Neural cell (in vitro differentiated cells): ENCODE data around the gene DHX15.

Source experiments
- CTCF ChIP-seq: fragments of 450-650 bp; IDR thresholded peaks from 2 replicates; pipeline ENCODE4 v1.5.1; 2014; ENCODE audit warnings: antibody characterized with exemption, mild to moderate bottlenecking, moderate library complexity; ENCODE audit not compliant: poor library complexity, severe bottlenecking
- EP300 ChIP-seq: fragments of 450-650 bp; conservative IDR thresholded peaks from 2 replicates; pipeline ENCODE4 v1.6.1; 2014; ENCODE audit warnings: antibody characterized with exemption, mild to moderate bottlenecking, moderate library complexity; ENCODE audit not compliant: poor library complexity, severe bottlenecking
- EZH2 ChIP-seq: fragments of 200-600, 300-800 bp; shearing (Covaris generic), sonication (generic); IDR thresholded peaks from 2 replicates; pipeline ENCODE4 v1.6.1; 2014; ENCODE audit warnings: antibody characterized with exemption, low read length, borderline replicate concordance, mild to moderate bottlenecking; ENCODE audit not compliant: insufficient read depth, poor library complexity, severe bottlenecking
- RAD21 ChIP-seq: fragments of 450-650 bp; conservative IDR thresholded peaks from 2 replicates; pipeline ENCODE4 v1.6.1; 2014; ENCODE audit warnings: antibody characterized with exemption, mild to moderate bottlenecking, moderate library complexity

DNA sequence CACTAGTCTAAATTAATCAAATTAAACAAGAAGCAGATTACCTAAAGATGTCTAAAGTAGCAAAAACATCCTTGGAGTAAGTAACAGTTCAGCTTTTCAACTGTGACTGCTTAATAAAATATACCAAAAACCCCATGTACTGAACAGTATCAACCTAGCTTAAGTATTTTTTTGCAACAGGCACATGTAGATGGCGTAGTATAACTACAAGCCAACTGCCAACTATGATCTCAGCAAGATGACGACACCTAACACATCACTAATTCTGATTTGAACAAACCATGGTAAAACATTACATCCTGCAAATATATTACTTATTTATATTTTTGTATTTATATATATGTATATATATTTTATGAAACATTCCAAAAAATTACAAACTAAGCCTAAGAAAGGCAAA lies 24.5 kb downstream of the DHX15 start:
- TF ChIP-seq CTCF, result no peak
- TF ChIP-seq EZH2, result no peak
- no peak for TF ChIP-seq RAD21
- no peak for TF ChIP-seq EP300
